ENCODE data around the gene MOCS1. TPM values are rescaled to one million over a fixed set of nuclear protein-coding genes. Genes with fewer than 3 reads are reported as not detected.

Gene MOCS1
- total RNA-seq, 1 donor from 2014 or later = 28.6 TPM

- peak; percentile 81 for TF ChIP-seq CTCF (IDR thresholded peaks at IDR 0.05; ENCODE audit: borderline replicate concordance)
- DNase-seq = peak; percentile 61
- Histone ChIP-seq H3K4me3 (no peak overlapping the region), H3K36me3 (peaks cover 13% of the 10 kb centered on the region), H3K27ac (replicated peaks) (no peak overlapping the region), H3K27me3 (ENCODE audit: low read depth) (no peaks in the 10 kb centered on the region), H3K4me1 (peaks cover 21% of the 10 kb centered on the region), H3K9me3 (replicated peaks) (no peaks in the 10 kb centered on the region)
- intact Hi-C loops (cut with micrococcal nuclease) = loop anchor here (10.0 kb wide), 1 partner anchor 518 kb away; no protein-coding TSS in a partner anchor
Observed at GRCh38 chr6:39892490-39893129, 41.7 kb downstream of the MOCS1 start.

GRCh38 chr6:39891976-39892375, 42.3 kb downstream of the MOCS1 start:
- H3K27ac ChIP-seq (replicated peaks) = no peak overlapping the region
- peaks cover 28% of the 10 kb centered on the region for H3K4me1 ChIP-seq
- no peaks in the 10 kb centered on the region for H3K27me3 ChIP-seq (ENCODE audit: low read depth)
- no peak overlapping the region for H3K4me3 ChIP-seq
- no peaks in the 10 kb centered on the region for H3K9me3 ChIP-seq (replicated peaks)
- H3K36me3 ChIP-seq = peaks cover 7% of the 10 kb centered on the region
- no peak for TF ChIP-seq CTCF (IDR thresholded peaks at IDR 0.05; ENCODE audit: borderline replicate concordance)
- intact Hi-C loops (cut with micrococcal nuclease) = loop anchor here (10.0 kb wide), 1 partner anchor 517 kb away; no protein-coding TSS in a partner anchor
- DNase-seq = no peak

GRCh38 chr6:39891353-39891752, 42.9 kb downstream of the MOCS1 start:
- Histone ChIP-seq H3K9me3 (replicated peaks) (no peaks in the 10 kb centered on the region), H3K27me3 (ENCODE audit: low read depth) (no peaks in the 10 kb centered on the region), H3K27ac (replicated peaks) (no peak overlapping the region), H3K4me3 (no peak overlapping the region), H3K36me3 (peaks cover under 1% of the 10 kb centered on the region), H3K4me1 (peaks cover 34% of the 10 kb centered on the region)
- DNase-seq = no peak
- intact Hi-C loops (cut with micrococcal nuclease) = loop anchor here (10.0 kb wide), 1 partner anchor 517 kb away; no protein-coding TSS in a partner anchor
- no peak for TF ChIP-seq CTCF (IDR thresholded peaks at IDR 0.05; ENCODE audit: borderline replicate concordance)

GRCh38 chr6:39889229-39889628, 45.0 kb downstream of the MOCS1 start:
- H3K4me1 ChIP-seq = peaks cover 38% of the 10 kb centered on the region
- H3K27me3 ChIP-seq (ENCODE audit: low read depth) = no peaks in the 10 kb centered on the region
- H3K27ac ChIP-seq (replicated peaks) = peak overlapping the region; percentile 74
- H3K4me3 ChIP-seq = no peak overlapping the region
- no peak for TF ChIP-seq CTCF (IDR thresholded peaks at IDR 0.05; ENCODE audit: borderline replicate concordance)
- DNase-seq = no peak
- no peaks in the 10 kb centered on the region for H3K36me3 ChIP-seq
- intact Hi-C loops (cut with micrococcal nuclease) = no loop called here
- H3K9me3 ChIP-seq (replicated peaks) = no peaks in the 10 kb centered on the region

- intact Hi-C loops (cut with micrococcal nuclease) = no loop called here
- TF ChIP-seq CTCF (IDR thresholded peaks at IDR 0.05; ENCODE audit: borderline replicate concordance) = no peak
- Histone ChIP-seq H3K9me3 (replicated peaks) (no peaks in the 10 kb centered on the region), H3K36me3 (no peaks in the 10 kb centered on the region), H3K4me1 (peaks cover 43% of the 10 kb centered on the region), H3K27me3 (ENCODE audit: low read depth) (no peaks in the 10 kb centered on the region), H3K27ac (replicated peaks) (peak overlapping the region; percentile 74), H3K4me3 (no peak overlapping the region)
- DNase-seq = peak; percentile 79
Observed at GRCh38 chr6:39887692-39888450, 46.4 kb downstream of the MOCS1 start.
